B cell (primary cell): ENCODE data around the gene CD28. TPM values are rescaled to one million over a fixed set of nuclear protein-coding genes. Genes with fewer than 3 reads are reported as not detected.

Experiments used
- ATAC-seq: fragments of 200-7000 bp; cut with Tn5 transposase; one replicate; pipeline ENCODE4 v1.10.0; 2021; ENCODE audit warnings: low read depth, mild to moderate bottlenecking, moderate number of reproducible peaks, moderate library complexity
- CTCF ChIA-PET: fragments of 350-600 bp; sonication (Branson Sonifier 250); formaldehyde crosslinking; loops from one replicate; lab custom pipeline; 2021; ENCODE audit warnings: antibody characterized with exemption, inconsistent platforms; lab: Charles Lee
- POLR2A ChIA-PET: fragments of 350-600 bp; sonication (Branson Sonifier 250); formaldehyde crosslinking; loops from one replicate; lab custom pipeline; 2021; ENCODE audit warnings: antibody characterized with exemption; lab: Charles Lee
- DNase-seq: peaks from one replicate; pipeline ENCODE4 v3.0.0; 2013
- H2AFZ ChIP-seq: 2 replicates; pipeline ENCODE4 v1.6.1; 2012; ENCODE audit warnings: mild to moderate bottlenecking, low read depth, low read length; ENCODE audit not compliant: insufficient read depth, poor library complexity, severe bottlenecking
- H3K27ac ChIP-seq, 2 donors: 1 replicate in 1 of 2; 2 replicates in 1 of 2; pipeline ENCODE4 v1.5.1; 2012 to 2013; ENCODE audit warnings: low read length in 2 of 2, mild to moderate bottlenecking in 2 of 2, moderate library complexity in 1 of 2
- H3K27me3 ChIP-seq, 4 experiments: fragments of 200-600 bp in 1 of 4; sonication (generic) in 1 of 4; replicated peaks in 1 of 4; 1 replicate in 2 of 4; 2 replicates in 2 of 4; pipeline versions ENCODE4 v1.6.1 to v1.7.0; 2013 to 2016; ENCODE audit warnings: low read length in 3 of 4, mild to moderate bottlenecking in 2 of 4, mixed read lengths in 1 of 4, moderate library complexity in 1 of 4; ENCODE audit not compliant: insufficient read depth in 4 of 4, control insufficient read depth in 3 of 4; ENCODE audit errors: control extremely low read depth in 1 of 4
- H3K36me3 ChIP-seq, 2 experiments: replicated peaks in 1 of 2; 1 replicate in 1 of 2; 2 replicates in 1 of 2; pipeline versions ENCODE4 v1.6.1 to v1.7.1; 2013; ENCODE audit warnings: low read length in 1 of 2; ENCODE audit not compliant: insufficient read depth in 2 of 2, control insufficient read depth in 1 of 2; ENCODE audit errors: control extremely low read depth in 1 of 2, extremely low read depth in 1 of 2
- H3K4me1 ChIP-seq, 2 donors: fragments of 200-600 bp in 1 of 2; sonication (generic) in 1 of 2; 1 replicate in 1 of 2; 2 replicates in 1 of 2; pipeline versions ENCODE4 v1.5.1 to v1.6.1; 2013 to 2017; ENCODE audit warnings: low read length in 2 of 2; ENCODE audit not compliant: control insufficient read depth in 2 of 2, insufficient read depth in 2 of 2
- H3K4me2 ChIP-seq: replicated peaks from 2 replicates; pipeline ENCODE3; 2012; ENCODE audit warnings: mild to moderate bottlenecking, low read depth, low read length; ENCODE audit not compliant: poor library complexity, severe bottlenecking
- H3K4me3 ChIP-seq, 5 experiments: fragments of 200-600 bp in 1 of 5; sonication (generic) in 1 of 5; 1 replicate in 3 of 5; 2 replicates in 2 of 5; pipeline versions ENCODE4 v1.5.1 to v1.7.0; 2011 to 2016; ENCODE audit warnings: low read length in 4 of 5, mild to moderate bottlenecking in 4 of 5, low read depth in 2 of 5, control low read depth in 1 of 5, moderate library complexity in 1 of 5; ENCODE audit not compliant: insufficient read depth in 1 of 5; ENCODE audit errors: control extremely low read depth in 1 of 5, extremely low read depth in 1 of 5
- H3K79me2 ChIP-seq: fragments of 200-600 bp; sonication (generic); one replicate; pipeline ENCODE4 v1.6.0; 2016; ENCODE audit warnings: low read length; ENCODE audit not compliant: control insufficient read depth, insufficient read depth
- H3K9ac ChIP-seq: fragments of 200-600 bp; sonication (generic); 2 replicates; pipeline ENCODE4 v1.6.1; 2017; ENCODE audit warnings: mild to moderate bottlenecking, low read length, moderate library complexity
- H3K9me3 ChIP-seq, 3 donors: one replicate each; pipeline versions ENCODE4 v1.6.1 to v1.7.1; 2013; ENCODE audit warnings: low read length in 2 of 3; ENCODE audit not compliant: control insufficient read depth in 2 of 3, insufficient read depth in 1 of 3; ENCODE audit errors: control extremely low read depth in 1 of 3
- H4K20me1 ChIP-seq: 2 replicates; pipeline ENCODE4 v1.6.0; 2012; ENCODE audit warnings: mild to moderate bottlenecking, low read length; ENCODE audit not compliant: insufficient read depth, control insufficient read depth, poor library complexity, severe bottlenecking
- H3K27ac Mint-ChIP-seq: one replicate; pipeline ENCODE4 v1.8.0; 2021; ENCODE audit warnings: mixed read lengths
- H3K27me3 Mint-ChIP-seq: one replicate; pipeline ENCODE4 v1.8.0; 2021; ENCODE audit warnings: mixed read lengths
- H3K4me1 Mint-ChIP-seq: one replicate; pipeline ENCODE4 v1.8.0; 2021; ENCODE audit warnings: mixed read lengths
- H3K4me3 Mint-ChIP-seq: one replicate; pipeline ENCODE4 v1.8.0; 2021; ENCODE audit warnings: mixed read lengths
- H3K9me3 Mint-ChIP-seq: one replicate; pipeline ENCODE4 v1.8.0; 2022; ENCODE audit warnings: mixed read lengths; ENCODE audit not compliant: insufficient read depth
- EZH2 ChIP-seq: IDR thresholded peaks from 2 replicates; pipeline ENCODE4 v1.6.1; 2012; ENCODE audit warnings: borderline replicate concordance, low read depth, mild to moderate bottlenecking, moderate library complexity, low read length; ENCODE audit not compliant: insufficient read depth, poor library complexity, severe bottlenecking
- WGBS: methylation state at CpG from one replicate; pipeline ENCODE4 v1.1.5; 2013; ENCODE audit warnings: missing lambda C conversion rate; ENCODE audit not compliant: insufficient coverage; 5-methylcytosine and 5-hydroxymethylcytosine counted together
- intact Hi-C: fragments of 100-400 bp; cut with micrococcal nuclease; formaldehyde crosslinking; loops from one replicate; pipeline ENCODE4 v1.10.0; 2022
- polyA plus RNA-seq: library from polyadenylated mRNA; depleted of rRNA; stranded (reverse); fragments of >200 nt; gene quantifications from 2 replicates; pipeline ENCODE4 v1.2.3, GENCODE V29; 2012
- total RNA-seq, 2 donors: library from RNA; stranded (reverse); fragments of 120-200 nt in 1 of 2; gene quantifications; 1 replicate in 1 of 2; 2 replicates in 1 of 2; pipeline versions ENCODE4 v1.2.3 to v1.2.4, GENCODE V29; 2013 to 2022
- TF ChIP-seq, protein P1 (sequence below): fragments of 200-600 bp; IDR thresholded peaks from one replicate; pipeline ENCODE4 v1.8.0; 2022; ENCODE audit warnings: antibody characterized with exemption, mild to moderate bottlenecking

CD28 gene
- total and polyA plus RNA-seq, 2 donors (not counting 1 experiment from before 2014, with no cell fraction given): 0.18 to 0.37 TPM

DNA sequence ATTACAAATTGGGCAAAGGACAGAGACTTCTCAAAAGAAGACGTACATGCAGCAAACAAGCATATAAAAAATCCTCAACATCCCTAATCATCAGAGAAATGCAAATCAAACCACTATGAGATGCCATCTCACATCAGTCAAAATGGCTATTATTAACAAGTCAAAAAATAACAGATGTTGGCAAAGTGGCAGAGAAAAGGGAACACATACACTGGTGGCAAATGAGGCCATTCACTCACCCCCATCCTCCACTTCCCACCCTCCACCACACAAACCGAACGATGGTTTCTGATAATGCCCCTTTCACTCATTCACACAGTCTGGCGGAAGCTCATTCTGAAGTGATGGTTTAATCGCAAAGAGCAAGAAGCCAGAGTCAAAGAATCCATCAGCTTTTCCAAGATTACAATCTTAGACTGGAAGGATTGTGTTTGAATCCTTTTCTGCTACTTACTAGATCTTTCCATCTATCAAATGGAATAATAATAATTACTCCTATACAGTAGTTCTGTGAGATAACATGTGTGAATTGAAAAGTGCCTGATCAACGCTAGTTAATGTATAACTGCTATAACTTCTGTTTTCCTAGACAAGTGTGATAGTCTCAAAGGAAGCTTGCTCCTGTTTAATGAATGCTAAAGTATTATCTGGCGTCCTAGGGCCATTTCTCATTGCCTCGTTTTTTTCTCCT is 16.9 kb upstream of the CD28 start:
- ChIA-PET CTCF (no interaction called here), POLR2A (no interaction called here)
- Histone ChIP-seq H3K4me3 (no peak overlapping the region), H2AFZ (no peak overlapping the region), H3K9ac (no peak overlapping the region), H3K27me3 (peaks cover 0 to 60% (median 50%) of the 10 kb centered on the region in 4 experiments), H3K4me1 (peaks cover 21 to 26% of the 10 kb centered on the region in 2 donors), H4K20me1 (no peaks in the 10 kb centered on the region), H3K9me3 (peaks cover 0 to 1% (median 0%) of the 10 kb centered on the region in 3 donors), H3K4me2 (peak overlapping the region; percentile 58), H3K27ac (no peak overlapping the region), H3K79me2 (no peaks in the 10 kb centered on the region), H3K36me3 (no peaks in the 10 kb centered on the region)
- Mint-ChIP-seq H3K27me3 (peaks cover 79% of the 10 kb centered on the region), H3K27ac (no peak overlapping the region), H3K4me3 (peak overlapping the region; percentile 19), H3K4me1 (peaks cover 23% of the 10 kb centered on the region), H3K9me3 (no peaks in the 10 kb centered on the region)
- DNase-seq (no peak), ATAC-seq (no peak)
- intact Hi-C loops: no loop called here
- no CpG with 5 or more reads among the region's 8 CpGs for WGBS
- TF ChIP-seq EZH2: no peak
- TF ChIP-seq, protein P1, sequence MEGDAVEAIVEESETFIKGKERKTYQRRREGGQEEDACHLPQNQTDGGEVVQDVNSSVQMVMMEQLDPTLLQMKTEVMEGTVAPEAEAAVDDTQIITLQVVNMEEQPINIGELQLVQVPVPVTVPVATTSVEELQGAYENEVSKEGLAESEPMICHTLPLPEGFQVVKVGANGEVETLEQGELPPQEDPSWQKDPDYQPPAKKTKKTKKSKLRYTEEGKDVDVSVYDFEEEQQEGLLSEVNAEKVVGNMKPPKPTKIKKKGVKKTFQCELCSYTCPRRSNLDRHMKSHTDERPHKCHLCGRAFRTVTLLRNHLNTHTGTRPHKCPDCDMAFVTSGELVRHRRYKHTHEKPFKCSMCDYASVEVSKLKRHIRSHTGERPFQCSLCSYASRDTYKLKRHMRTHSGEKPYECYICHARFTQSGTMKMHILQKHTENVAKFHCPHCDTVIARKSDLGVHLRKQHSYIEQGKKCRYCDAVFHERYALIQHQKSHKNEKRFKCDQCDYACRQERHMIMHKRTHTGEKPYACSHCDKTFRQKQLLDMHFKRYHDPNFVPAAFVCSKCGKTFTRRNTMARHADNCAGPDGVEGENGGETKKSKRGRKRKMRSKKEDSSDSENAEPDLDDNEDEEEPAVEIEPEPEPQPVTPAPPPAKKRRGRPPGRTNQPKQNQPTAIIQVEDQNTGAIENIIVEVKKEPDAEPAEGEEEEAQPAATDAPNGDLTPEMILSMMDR: no peak

DNA sequence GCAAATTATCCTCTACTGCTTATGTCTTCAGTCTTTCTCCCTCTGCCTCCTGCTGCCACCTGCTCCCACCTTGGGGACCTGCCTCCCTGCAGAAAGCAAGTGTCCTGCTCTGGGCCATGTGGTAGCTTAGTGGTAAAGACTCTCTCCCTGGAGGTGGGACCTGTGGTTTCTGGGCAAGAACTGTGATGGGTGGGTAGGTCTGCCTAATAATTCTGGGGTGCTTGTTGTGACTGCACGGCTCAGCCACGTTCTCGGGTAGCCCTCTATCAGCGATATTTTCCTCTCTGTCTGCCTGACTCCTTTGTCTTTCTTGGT is 16.4 kb upstream of the CD28 start:
- H3K9me3 Mint-ChIP-seq: no peaks in the 10 kb centered on the region
- no peaks in the 10 kb centered on the region for H3K36me3 ChIP-seq
- H3K9ac ChIP-seq: no peak overlapping the region
- WGBS: 75% methylated on average over 4 of the region's 4 CpGs
- H3K79me2 ChIP-seq: no peaks in the 10 kb centered on the region
- H3K27ac ChIP-seq: no peak overlapping the region
- no peaks in the 10 kb centered on the region for H4K20me1 ChIP-seq
- peaks cover 0 to 1% (median 0%) of the 10 kb centered on the region in 3 donors for H3K9me3 ChIP-seq
- POLR2A ChIA-PET: no interaction called here
- no peak for DNase-seq
- H3K27me3 ChIP-seq: peaks cover 0 to 57% (median 47%) of the 10 kb centered on the region in 4 experiments
- TF ChIP-seq, protein P1: no peak
- TF ChIP-seq EZH2: no peak
- no peak overlapping the region for H3K4me3 Mint-ChIP-seq
- peaks cover 23% of the 10 kb centered on the region for H3K4me1 Mint-ChIP-seq
- H3K27ac Mint-ChIP-seq: no peak overlapping the region
- intact Hi-C loops: no loop called here
- CTCF ChIA-PET: no interaction called here
- no peak overlapping the region for H3K4me2 ChIP-seq
- no peak overlapping the region for H2AFZ ChIP-seq
- H3K4me1 ChIP-seq: peaks cover 21 to 26% of the 10 kb centered on the region in 2 donors
- H3K27me3 Mint-ChIP-seq: peaks cover 77% of the 10 kb centered on the region
- H3K4me3 ChIP-seq: no peak overlapping the region
- ATAC-seq: no peak
